Mucosa of gallbladder (tissue), 1 donor: ENCODE results near the gene AVPI1. TPM values are rescaled to one million over a fixed set of nuclear protein-coding genes. Genes with fewer than 3 reads are reported as not detected.

Experiments used
- DNase-seq: peaks from one replicate; pipeline ENCODE4 v3.0.0-alpha.2; 2020; ENCODE audit warnings: low spot score
- total RNA-seq: library from RNA; stranded (reverse); gene quantifications from one replicate; pipeline ENCODE4 v1.2.1, GENCODE V29; 2021
- donor health status: DM: no; HTN: no; CAD: no.

Gene AVPI1, protein sequence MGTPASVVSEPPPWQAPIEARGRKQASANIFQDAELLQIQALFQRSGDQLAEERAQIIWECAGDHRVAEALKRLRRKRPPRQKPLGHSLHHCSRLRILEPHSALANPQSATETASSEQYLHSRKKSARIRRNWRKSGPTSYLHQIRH
- total RNA-seq: 20.1 TPM

DNA sequence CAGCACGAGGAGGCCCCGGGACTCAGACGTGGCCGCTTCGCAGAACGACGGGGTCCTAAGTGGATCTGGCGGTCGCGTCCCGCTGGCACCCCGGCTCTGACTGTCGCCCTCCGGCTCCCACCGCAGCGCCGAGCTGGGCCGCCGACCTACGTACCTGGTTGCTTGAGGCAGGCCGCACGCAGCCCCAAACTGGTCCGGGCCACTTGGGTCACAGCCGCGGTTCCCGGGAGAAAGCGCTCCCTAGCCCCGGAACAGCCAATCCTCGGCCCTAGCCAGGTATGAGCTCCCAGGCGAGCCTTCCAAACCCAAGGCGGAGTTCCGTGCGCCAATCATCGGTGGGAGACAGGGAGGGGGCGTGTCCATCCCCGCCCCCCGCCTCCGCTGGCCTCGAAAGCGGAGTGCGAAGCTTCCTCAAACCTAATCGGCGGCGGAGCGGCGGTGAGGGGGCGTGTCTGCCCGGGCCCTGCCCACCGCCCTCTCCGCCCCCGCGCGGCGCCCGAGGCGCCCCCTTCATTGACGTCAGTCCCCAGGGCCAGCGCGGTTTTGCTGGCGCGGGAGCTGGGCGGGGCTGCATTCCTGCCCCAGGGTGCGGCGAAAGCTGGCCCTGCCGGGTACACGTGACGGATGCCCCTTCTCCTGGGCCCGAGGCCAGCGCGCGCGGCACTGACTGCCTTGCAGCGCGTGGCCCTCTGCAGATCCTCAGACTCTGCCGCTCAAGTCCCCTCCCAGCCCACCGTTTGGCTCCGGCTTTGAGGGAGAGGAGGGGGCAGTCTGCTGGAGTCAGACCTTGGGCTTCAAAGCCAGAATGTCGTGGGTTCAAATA lies at the start of gene AVPI1:
Gene AVPI1 (minus strand): TSS at position 280 of the 823 bp plus-strand sequence. CDS start 7,336 bp downstream, outside the sequence.
- peak; percentile 98 for DNase-seq

DNA sequence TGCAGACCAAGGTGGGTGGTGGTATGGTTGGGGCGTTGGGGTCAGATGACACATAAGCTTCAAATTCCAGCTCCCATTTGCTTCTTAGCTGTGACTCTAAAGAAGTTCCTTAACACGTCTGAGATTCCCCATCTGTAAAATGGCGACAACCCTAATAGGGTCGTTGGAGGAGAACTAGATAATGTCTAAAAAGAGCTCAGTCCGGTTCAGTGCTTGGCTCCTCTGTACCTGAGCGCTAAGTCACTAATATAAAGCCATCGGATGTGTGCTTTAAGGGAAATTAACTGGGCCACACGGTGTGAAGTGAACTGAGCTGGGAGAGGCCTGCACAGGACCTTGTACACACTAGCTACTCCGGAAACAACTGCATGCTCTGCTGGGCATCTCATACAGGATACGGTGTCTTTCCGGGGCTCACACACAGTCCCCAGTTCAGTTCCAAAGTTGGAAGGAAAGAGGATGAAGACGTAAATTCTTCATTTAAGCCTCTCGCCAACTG lies 49.4 kb upstream of the AVPI1 start:
- DNase-seq: no peak

DNA sequence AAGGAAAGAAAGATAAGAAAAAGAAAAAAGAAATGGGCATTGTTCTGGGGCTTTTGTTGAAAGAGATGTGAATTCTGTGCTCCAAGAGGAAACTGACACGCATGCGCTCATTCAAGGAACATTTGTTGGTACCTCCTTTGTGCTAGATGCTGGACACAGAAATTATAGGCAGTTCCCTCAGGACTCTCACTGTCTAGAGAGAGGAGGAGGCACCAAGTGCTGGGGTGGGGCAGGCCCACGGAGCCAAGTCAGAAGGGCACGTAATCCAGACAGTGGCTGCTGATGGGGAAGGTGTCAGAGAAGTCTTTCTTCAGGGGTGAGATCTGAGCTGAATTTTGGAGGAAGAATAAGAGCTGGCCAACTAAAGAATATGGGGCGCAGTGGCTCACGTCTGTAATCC lies 47.0 kb upstream of the AVPI1 start:
- DNase-seq: no peak

DNA sequence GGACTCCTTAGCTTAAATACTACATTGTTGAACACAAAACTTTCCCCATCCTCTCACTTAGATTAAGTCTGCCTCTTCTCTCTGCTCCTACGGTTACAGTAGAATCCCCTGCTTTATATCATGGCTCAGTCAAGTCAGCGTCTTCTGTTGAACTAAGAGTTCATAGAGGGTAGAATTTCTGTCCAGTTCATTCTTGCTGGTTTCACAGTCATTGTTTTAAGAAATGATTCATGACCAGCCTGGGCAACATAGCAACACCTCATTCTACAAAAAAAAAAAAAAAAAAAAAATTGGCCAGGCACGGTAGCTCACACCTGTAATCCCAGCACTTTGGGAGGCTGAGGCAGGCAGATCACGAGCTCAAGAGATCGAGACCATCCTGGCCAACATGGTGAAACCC lies 46.2 kb upstream of the AVPI1 start:
- DNase-seq: no peak

DNA sequence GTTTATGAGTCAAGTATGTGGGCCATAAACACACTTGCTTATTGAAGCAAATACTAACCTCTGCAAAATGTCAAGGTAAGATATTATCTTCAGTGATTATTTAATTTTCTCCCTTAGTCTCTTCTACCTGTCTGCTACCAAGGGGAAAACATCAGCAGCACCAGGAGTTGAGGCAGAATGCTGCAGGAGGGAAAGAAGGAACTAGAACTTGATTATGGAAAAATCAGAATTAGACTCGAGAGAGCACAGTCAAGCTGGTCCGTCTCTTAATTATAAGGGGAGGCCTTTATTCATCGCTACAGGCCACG lies 45.0 kb upstream of the AVPI1 start:
- no peak for DNase-seq

DNA sequence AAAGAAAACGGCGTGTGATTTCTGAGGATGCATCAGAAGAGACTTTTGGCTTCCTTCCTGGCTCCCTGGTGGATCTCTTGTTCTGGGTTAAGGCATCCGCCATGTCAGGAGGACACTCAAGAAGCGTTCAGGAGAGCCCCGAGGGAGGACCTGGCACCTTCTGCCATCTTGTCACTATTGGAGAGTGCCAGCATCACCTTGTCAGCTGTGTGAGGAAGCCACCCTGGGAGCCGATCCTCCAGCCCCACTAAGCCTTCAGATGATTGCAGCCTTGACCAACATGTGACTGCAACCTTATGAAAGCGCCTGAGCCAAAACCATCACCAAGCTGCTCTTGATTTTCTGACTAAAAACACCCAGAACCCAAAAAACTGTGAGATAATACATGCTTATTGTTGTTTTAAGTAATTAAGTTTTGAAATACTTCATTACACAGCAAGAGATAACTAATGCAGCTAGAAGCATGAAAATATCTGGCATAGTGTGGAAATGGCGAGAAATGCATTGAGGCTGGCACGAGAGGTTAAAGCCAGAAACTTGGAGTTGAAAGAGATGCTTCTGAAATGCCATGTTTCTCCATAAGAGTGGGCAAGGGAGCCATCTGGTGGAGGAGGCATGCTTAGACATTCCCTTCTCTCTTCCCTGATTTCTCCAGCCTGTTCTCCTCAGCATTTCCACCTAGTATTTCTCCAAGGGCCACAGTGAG lies 44.5 kb upstream of the AVPI1 start:
- DNase-seq: peak; percentile 75

DNA sequence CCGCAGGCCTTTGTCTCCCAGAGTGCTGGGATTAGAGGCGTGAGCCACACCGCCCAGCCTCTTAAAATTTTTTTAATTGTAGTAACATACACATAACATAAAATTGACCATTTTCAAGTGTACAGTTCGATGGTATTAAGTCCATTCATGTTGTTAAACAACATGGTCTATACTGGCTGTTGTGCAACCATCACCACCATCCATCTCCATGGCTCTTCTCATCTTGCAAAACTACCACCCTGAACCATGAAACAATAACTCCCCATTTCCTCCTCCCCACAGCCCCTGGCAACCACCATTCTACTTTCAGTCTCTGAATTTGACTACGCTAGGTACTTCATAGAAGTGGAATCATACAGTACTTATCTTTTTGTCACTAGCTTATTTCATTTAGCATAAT lies 42.0 kb upstream of the AVPI1 start:
- no peak for DNase-seq

DNA sequence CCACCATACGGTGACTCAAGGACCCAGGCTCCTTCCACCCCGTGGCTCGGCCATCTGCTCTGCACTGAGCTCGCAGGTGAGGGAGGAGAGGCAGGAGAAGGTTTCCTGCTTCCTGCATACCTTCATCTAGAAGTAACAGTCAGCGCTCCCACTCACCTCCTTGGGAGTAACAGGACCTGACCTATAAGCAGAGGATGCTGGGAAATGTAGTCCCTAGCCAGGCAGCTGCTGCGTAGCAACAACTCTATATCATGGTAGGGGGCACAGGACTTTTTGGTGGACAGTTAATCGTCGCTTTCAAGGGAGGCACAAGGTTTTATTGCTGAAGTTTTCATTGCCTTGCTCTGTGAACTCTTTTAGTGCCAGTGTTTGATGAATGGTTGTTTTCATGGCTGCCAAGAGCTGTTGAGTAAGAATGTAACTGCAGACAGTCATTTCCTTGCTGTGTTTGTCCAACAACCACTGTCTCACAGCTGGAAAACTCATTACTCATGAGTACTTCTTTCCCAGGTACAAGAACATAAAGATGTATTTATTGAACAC lies 39.7 kb upstream of the AVPI1 start:
- no peak for DNase-seq

DNA sequence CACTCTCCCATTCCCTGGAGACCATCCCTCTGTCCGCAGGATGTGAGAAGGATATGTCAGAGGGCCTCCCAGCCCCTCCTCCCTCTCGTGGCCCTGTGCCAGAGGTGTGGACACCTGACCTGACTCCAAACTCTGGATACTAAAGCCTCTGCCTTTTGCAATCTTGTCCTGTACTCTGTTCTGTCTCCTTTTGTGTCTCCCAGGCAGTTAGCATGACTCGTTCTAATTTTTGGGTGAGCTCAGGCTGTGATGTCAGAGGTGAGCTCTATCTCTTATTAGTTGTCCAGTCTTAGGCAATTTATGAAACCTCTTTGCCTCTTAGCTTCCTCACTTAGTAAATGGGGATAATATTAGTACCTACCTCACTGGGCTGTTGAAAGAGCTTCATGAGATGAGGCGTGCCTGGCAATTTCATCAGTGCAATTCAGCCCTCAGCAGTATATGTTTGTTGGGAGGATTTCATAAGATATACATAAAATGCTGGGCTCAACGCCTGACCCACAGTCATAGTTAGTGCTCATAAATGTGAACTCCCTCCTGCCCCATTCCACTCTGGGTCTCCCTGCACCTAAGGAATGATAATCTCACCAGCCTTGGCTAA lies 37.4 kb upstream of the AVPI1 start:
- no peak for DNase-seq

DNA sequence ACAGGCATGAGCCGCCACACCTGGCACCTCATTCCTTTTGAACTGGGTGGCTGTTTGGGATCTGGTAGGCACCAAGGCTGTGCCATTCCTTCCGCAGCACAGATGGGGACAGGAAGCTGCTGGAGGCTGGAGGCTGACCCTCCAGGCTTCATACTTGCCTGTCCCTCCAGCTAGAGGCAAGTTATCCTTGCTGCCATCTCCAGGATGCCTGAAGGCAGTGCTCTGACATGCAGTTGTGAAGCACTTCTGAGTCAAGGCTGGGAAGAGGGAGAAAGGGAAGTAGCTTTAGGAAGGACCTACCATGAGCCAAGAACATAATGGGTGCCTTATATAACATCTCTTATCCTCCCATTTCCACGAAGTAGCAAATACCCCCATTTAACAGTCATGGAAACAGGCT lies 36.0 kb upstream of the AVPI1 start:
- no peak for DNase-seq

DNA sequence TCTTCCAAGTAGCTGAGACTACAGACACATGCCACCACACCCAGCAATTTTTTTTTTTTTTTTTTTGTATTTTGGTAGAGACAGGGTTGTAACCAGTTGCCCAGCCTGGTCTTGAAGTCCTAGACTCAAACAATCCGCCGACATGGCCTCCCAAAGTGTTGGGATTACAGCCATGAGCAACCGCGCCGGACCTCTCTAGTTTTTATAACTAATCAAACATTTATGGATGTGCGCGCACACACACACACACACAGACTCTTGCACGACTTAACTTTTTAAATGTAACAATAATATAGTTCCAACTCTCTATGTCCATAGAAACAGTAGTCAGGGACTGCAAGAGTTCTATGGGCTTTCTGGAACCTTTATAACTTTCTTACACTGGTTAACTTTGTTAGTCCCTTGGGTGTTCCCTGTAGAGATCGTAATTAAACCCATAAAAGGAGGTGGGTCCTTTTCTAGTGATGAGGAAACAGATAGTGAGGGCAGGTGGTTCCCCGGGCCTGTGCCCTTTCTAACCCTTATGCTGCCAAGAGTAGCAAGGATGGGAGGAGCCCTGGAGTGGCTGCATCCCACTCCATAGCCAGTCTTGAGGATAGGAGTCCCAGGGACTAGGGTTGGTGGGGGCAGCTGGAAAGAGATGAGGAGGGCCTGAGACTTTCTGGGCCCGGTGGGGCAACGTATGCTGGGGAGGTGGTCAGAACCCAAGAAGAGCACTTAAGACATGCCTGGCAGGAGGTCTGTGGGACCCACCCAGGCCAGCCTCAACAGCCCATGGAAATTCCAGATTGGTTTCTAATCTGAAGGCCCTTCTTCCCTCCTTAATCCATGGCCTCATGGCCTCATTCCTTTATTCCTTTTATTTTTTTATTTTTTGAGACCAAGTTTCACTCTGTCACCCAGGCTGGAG lies 35.1 kb upstream of the AVPI1 start:
- no peak for DNase-seq

DNA sequence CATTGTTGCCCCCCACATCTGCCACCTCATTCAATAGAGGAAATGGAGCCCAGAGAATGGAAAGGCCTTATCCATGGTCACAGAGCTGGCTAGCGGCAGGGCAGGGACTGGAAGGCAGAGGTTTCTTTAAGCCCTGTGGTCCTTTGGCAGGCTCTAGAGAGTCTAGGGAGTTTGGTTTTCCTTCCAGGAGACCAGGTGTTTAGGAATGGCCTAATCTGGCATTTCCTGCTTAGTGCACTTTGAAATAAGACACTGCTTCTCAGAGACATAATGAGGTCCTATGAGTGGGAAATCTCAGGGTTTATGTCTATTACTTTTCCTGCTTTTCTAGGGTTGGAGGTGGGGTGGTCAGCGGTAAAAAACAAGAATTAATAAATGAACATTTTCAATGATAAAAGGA lies 32.6 kb upstream of the AVPI1 start:
- no peak for DNase-seq

DNA sequence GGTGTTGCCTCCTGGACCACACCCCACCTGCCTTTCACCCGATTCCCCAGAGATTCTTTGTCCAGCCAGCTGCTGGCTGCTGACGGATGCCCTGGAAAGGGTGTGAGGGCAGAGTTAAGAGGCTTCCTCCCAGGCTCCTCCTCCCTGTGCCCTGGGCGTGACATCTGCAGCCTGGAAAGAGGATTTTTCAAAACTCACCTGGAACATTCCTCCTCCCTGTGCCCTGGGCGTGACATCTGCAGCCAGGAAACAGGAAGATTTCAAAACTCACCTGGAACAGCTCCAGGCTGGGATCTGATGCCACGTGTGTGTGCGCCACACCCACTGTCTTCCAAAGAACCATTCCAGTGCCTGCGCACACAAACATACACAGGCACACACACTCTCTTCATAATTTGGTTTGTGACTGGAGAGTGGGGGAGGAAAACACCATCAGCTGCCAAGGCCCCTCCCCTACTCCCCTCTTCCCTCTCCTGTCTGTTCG lies 31.7 kb upstream of the AVPI1 start:
- peak; percentile 83 for DNase-seq

DNA sequence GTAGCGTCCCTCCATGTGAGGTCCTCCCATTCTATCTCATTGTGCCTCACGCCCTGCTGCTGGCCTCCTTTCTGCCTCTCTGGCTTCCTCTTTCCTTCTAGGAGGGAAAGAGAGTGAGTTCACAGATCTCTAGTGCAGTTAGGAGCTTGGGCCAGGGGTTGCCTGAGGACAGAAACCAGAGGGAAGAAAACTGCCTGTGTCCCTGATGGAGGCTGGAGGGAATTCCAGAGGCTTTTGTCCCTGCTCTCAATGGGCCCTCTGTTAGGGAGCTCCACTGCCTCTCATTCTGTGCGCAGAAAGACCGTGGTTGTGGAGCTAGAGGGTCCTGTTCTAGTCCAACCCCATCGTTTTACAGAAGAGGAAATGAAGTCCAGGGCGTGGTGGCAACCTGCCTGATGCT lies 31.1 kb upstream of the AVPI1 start:
- DNase-seq: no peak

DNA sequence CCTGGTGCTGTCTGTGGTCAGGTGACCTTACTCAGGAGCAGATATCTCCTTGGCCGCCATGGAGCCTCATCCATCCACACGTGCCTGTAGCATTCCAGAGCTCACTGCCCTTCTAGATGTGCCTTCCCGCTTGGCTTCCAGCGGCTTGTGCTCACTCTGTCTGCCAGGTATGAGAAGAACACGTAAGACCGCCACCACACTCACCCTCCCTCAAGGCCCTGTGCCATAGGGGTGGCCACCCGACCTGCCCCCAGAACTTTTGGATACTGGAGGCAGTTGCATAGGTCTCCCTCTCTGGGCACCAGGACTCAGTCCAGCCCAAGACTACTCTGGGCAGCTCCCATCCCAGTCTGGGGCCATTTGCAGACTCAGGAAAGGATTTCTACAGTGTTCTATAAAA lies 30.6 kb upstream of the AVPI1 start:
- DNase-seq: no peak

DNA sequence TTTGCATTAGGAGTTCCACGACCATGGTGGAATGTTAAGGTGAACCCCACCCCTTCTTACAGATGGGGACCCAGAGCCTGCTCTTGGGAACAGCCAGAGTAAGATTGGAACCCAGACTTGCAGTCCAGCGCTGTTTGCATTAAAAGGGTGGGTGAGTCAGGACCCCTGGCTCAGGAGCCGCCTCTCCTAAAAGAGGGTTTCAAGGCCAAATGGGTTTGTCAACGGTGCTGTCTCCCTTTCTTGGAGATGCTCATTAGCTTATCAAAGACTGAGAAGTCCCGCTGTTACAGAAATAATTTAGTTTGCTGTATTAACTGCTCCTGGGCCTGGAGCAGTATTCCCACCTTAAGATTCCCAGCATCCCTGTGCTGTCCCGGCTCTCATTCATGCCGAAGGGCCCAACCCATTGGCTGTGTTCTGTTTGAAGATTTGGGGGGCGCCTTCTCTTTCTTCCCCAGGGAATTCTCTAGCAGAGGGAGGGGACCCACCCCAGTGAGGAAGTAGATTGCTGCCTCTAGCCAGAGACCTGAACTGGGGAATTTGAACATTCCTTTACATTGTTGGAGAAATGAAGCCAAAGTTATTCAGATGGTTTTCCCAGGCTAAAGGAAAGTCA lies 28.3 kb upstream of the AVPI1 start:
- no peak for DNase-seq

DNA sequence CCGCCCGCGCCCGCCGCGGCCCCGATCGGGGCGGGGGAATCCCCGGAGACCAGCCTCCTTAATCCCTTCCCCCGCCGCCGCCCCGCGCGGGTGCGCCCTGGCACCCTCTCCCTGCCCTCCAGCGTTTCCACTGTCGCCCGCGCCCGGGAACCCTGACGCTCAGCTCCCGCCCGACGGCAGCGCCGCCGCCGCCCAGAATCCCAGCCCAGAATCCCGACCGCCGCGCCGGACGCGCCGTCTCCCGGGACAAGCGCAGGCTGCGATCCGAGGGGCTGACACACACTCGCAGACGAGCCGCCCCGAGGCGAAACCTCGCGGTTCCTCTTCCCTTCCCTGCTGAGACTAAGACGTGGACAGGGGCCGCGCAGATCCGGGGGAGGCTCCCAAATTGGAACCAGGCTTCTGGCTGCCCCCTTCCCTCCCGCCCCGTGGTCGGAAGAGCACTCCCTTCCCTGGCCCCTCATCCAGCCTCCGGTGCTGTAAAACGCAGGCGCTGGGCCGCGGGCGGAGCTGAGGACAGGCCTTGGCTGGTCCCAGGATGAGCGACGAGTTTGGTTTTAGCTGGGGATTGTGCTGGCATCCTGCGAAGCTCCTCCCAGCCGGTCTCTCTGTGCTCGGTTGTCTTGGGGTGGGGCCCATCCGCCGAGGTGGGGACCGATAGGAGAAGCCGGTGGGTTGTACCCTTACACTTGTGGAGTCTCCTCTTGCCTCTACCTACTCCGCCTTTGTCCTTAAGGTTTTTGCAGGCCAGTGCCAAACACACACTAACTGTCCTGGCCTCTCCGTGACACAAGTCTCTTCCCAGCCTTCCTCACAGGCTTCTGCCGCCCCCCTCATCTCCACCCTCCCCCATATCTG lies 27.6 kb upstream of the AVPI1 start:
- DNase-seq: peak; percentile 58

DNA sequence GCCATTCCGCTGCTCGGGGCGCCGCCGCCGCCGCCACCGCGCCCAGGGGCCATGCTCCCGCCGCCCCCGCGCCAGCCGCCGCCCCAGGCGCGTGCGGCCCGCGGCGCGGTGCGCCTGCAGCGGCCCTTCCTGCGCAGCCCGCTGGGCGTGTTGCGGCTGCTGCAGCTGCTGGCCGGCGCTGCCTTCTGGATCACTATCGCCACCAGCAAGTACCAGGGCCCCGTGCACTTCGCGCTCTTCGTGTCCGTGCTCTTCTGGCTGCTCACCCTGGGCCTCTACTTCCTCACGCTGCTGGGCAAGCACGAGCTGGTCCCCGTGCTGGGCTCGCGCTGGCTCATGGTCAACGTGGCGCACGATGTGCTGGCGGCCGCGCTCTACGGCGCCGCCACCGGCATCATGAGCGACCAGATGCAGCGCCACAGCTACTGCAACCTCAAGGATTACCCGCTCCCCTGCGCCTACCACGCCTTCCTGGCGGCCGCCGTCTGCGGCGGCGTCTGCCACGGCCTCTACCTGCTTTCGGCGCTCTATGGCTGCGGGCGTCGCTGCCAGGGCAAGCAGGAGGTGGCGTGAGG lies 26.9 kb upstream of the AVPI1 start:
- peak; percentile 72 for DNase-seq

DNA sequence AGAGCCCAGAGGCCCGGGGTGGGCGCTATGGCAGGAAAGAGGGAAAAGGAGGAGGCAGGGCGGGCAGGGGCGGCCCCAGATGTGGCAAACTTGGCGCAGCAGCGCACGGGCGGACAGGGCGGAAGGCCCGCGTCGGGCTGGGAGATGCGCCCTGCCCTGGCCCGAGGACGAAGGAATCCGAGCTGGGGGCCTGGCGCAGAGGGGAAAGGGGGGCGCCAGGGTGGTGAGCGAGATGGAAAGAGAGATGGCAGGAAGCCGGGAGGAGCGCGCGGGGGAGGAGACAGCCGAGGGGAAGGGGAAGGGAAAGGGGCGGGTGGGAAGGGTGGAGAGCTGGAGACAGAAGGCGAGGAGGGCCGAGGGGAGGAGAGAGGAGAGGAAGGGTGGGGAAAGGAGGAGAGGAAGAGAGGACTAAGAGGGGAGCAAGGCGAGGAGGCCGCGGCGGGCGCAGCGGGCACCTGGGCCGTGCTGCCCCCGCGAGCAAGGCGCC lies 26.3 kb upstream of the AVPI1 start, which contains the start of gene MARVELD1:
Gene MARVELD1 (plus strand): TSS at position 392 of the 487 bp plus-strand sequence. CDS start 147 bp downstream, outside the sequence.
- DNase-seq: peak; percentile 65
